ENCODE measurements around the gene SH3YL1. TPM values are rescaled to one million over a fixed set of nuclear protein-coding genes. Genes with fewer than 3 reads are reported as not detected.

Gene SH3YL1
- total RNA-seq, 3 donors from 2014 or later (not counting 1 experiment from before 2014, with no cell fraction given): 28.3 to 42.2 (median 32.3) TPM

- Histone ChIP-seq H3K4me1 (ENCODE audit: control insufficient read depth, insufficient read depth, low read length) (peaks cover 12% of the 10 kb centered on the region), H3K36me3 (ENCODE audit: control insufficient read depth, insufficient read depth, low read length) (peaks cover 5% of the 10 kb centered on the region), H3K4me3 (ENCODE audit: low read length) (no peak overlapping the region), H3K9me3 (ENCODE audit: control insufficient read depth, insufficient read depth, low read length) (no peaks in the 10 kb centered on the region), H3K27me3 (ENCODE audit: control insufficient read depth, insufficient read depth, low read length) (no peaks in the 10 kb centered on the region), H3K27ac (ENCODE audit: low read length) (no peak overlapping the region)
- Mint-ChIP-seq H3K27ac (peak overlapping the region; percentile 30 to 41), H3K9me3 (peaks cover 0 to 2% of the 10 kb centered on the region in 2 donors), H3K4me1 (peaks cover 25 to 45% of the 10 kb centered on the region in 2 donors), H3K36me3 (peaks cover 8% of the 10 kb centered on the region), H3K27me3 (ENCODE audit: low read depth in 2 of 2) (no peaks in the 10 kb centered on the region), H3K4me3 (no peak overlapping the region)
- TF ChIP-seq, protein P1, sequence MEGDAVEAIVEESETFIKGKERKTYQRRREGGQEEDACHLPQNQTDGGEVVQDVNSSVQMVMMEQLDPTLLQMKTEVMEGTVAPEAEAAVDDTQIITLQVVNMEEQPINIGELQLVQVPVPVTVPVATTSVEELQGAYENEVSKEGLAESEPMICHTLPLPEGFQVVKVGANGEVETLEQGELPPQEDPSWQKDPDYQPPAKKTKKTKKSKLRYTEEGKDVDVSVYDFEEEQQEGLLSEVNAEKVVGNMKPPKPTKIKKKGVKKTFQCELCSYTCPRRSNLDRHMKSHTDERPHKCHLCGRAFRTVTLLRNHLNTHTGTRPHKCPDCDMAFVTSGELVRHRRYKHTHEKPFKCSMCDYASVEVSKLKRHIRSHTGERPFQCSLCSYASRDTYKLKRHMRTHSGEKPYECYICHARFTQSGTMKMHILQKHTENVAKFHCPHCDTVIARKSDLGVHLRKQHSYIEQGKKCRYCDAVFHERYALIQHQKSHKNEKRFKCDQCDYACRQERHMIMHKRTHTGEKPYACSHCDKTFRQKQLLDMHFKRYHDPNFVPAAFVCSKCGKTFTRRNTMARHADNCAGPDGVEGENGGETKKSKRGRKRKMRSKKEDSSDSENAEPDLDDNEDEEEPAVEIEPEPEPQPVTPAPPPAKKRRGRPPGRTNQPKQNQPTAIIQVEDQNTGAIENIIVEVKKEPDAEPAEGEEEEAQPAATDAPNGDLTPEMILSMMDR (IDR thresholded peaks at IDR 0.05): no peak
- intact Hi-C loops (cut with micrococcal nuclease): no loop called here
- DNase-seq (no peak), ATAC-seq (no peak)
- WGBS (ENCODE audit: insufficient coverage): 90% methylated on average over 7 of the region's 8 CpGs
Observed at GRCh38 chr2:228518-229278, 35.1 kb downstream of the SH3YL1 start.

DNA sequence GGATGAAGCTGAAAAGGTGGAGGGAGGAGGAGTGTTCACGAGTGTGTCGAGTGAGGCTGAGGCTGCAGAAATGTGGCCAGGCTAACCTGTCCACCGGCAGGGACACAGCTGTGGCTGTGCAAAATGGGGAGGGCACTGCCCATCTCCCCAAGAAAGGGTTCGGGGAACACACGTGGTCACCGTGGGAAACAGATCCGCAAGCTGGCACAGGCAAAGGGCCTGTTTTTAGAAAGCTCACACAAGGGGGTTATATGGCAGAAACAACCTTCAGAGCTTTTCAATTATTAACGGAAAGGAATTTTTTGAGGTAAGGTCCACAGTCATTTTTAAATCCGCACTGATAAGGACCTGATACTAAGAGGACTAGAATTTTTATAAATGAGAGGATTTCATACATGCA, 35.7 kb downstream of the SH3YL1 start:
- Histone ChIP-seq H3K4me1 (ENCODE audit: control insufficient read depth, insufficient read depth, low read length) (peaks cover 18% of the 10 kb centered on the region), H3K4me3 (ENCODE audit: low read length) (no peak overlapping the region), H3K9me3 (ENCODE audit: control insufficient read depth, insufficient read depth, low read length) (no peaks in the 10 kb centered on the region), H3K27me3 (ENCODE audit: control insufficient read depth, insufficient read depth, low read length) (no peaks in the 10 kb centered on the region), H3K36me3 (ENCODE audit: control insufficient read depth, insufficient read depth, low read length) (peaks cover 4% of the 10 kb centered on the region), H3K27ac (ENCODE audit: low read length) (peak overlapping the region; percentile 12)
- Mint-ChIP-seq H3K36me3 (peaks cover 8% of the 10 kb centered on the region), H3K4me1 (peaks cover 31 to 51% of the 10 kb centered on the region in 2 donors), H3K4me3 (peak overlapping the region; percentile 49), H3K27me3 (ENCODE audit: low read depth in 2 of 2) (no peaks in the 10 kb centered on the region), H3K9me3 (peaks cover 0 to 2% of the 10 kb centered on the region in 2 donors), H3K27ac (peak overlapping the region; percentile 30 to 58)
- no peak for DNase-seq
- TF ChIP-seq, protein P1 (IDR thresholded peaks at IDR 0.05): no peak
- 46% methylated on average over 8 of the region's 9 CpGs for WGBS (ENCODE audit: insufficient coverage)
- intact Hi-C loops (cut with micrococcal nuclease): no loop called here
- ATAC-seq: peak in 1 of 3 donors; percentile 31

- peaks cover 47 to 65% of the 10 kb centered on the region in 2 donors for H3K4me1 Mint-ChIP-seq
- no peaks in the 10 kb centered on the region for H3K27me3 Mint-ChIP-seq (ENCODE audit: low read depth in 2 of 2)
- H3K27ac ChIP-seq (ENCODE audit: low read length): no peak overlapping the region
- no peaks in the 10 kb centered on the region for H3K9me3 ChIP-seq (ENCODE audit: control insufficient read depth, insufficient read depth, low read length)
- H3K4me3 ChIP-seq (ENCODE audit: low read length): no peak overlapping the region
- ATAC-seq: no peak
- H3K27ac Mint-ChIP-seq: peak overlapping the region; percentile 73 to 76
- peaks cover 8% of the 10 kb centered on the region for H3K36me3 Mint-ChIP-seq
- intact Hi-C loops (cut with micrococcal nuclease): loop anchor here (1.0 kb wide), 1 partner anchor 31 kb away; no protein-coding TSS in a partner anchor
- H3K4me3 Mint-ChIP-seq: peak overlapping the region; percentile 5
- 73% methylated on average over 4 of the region's 6 CpGs for WGBS (ENCODE audit: insufficient coverage)
- peaks cover 3% of the 10 kb centered on the region for H3K36me3 ChIP-seq (ENCODE audit: control insufficient read depth, insufficient read depth, low read length)
- peaks cover 0 to 2% of the 10 kb centered on the region in 2 donors for H3K9me3 Mint-ChIP-seq
- no peaks in the 10 kb centered on the region for H3K27me3 ChIP-seq (ENCODE audit: control insufficient read depth, insufficient read depth, low read length)
- no peak for DNase-seq
- TF ChIP-seq, protein P1 (IDR thresholded peaks at IDR 0.05): no peak
- peaks cover 33% of the 10 kb centered on the region for H3K4me1 ChIP-seq (ENCODE audit: control insufficient read depth, insufficient read depth, low read length)
Observed at GRCh38 chr2:223971-224760, 39.7 kb downstream of the SH3YL1 start.
